GM12801 (cell line): ENCODE data around the gene EHMT1.

Source experiments
- TF ChIP-seq, protein P1 (sequence below): IDR thresholded peaks from one replicate; pipeline ENCODE4 v1.5.1; 2011; ENCODE audit warnings: control low read depth; ENCODE audit not compliant: insufficient read length; ENCODE audit errors: extremely low read depth

EHMT1 gene

GRCh38 chr9:137827908-137828526 lies 209.2 kb downstream of the EHMT1 start:
- TF ChIP-seq, protein P1, sequence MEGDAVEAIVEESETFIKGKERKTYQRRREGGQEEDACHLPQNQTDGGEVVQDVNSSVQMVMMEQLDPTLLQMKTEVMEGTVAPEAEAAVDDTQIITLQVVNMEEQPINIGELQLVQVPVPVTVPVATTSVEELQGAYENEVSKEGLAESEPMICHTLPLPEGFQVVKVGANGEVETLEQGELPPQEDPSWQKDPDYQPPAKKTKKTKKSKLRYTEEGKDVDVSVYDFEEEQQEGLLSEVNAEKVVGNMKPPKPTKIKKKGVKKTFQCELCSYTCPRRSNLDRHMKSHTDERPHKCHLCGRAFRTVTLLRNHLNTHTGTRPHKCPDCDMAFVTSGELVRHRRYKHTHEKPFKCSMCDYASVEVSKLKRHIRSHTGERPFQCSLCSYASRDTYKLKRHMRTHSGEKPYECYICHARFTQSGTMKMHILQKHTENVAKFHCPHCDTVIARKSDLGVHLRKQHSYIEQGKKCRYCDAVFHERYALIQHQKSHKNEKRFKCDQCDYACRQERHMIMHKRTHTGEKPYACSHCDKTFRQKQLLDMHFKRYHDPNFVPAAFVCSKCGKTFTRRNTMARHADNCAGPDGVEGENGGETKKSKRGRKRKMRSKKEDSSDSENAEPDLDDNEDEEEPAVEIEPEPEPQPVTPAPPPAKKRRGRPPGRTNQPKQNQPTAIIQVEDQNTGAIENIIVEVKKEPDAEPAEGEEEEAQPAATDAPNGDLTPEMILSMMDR, result no peak

DNA sequence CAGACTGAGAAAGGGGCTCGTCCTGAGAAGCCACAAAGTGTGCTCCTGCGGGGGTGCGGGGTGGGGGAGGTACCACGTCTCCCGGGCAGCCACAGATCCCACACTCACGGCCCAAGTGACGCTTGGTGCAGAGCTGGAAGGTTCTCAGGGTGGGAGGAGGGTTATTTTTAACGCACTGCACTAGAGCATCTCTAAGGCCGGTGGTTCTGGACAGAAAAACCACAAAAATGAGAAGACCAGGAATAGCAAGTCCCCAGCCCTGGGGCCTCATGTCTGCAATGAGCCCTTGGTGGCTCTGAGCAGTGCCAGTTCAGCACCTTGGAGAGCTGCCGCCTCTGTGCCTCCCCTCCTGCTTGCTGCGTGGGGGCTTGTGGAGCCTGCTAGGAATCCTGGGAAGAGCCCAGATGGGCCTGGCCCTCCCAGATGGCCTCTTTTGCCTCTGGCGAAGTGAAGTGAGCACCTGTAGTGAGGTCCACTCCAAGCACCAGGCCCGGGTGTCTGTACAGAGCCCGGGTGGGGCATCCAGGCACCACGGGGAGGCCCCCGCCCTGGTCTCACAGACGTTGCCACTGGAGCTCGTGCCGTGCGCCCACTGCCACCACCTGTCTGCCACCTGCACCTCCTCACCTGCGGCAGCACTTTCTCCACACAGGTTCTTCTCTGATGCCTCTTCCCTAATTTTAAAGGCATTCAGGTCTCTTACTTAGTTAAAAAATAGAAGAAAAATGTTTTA lies 209.9 kb downstream of the EHMT1 start:
- TF ChIP-seq, protein P1, result no peak

- TF ChIP-seq, protein P1, result no peak
Measured at GRCh38 chr9:137829260-137829996, 210.6 kb downstream of the EHMT1 start.

GRCh38 chr9:137832191-137832700 lies 213.4 kb downstream of the EHMT1 start:
- TF ChIP-seq, protein P1, result no peak

DNA sequence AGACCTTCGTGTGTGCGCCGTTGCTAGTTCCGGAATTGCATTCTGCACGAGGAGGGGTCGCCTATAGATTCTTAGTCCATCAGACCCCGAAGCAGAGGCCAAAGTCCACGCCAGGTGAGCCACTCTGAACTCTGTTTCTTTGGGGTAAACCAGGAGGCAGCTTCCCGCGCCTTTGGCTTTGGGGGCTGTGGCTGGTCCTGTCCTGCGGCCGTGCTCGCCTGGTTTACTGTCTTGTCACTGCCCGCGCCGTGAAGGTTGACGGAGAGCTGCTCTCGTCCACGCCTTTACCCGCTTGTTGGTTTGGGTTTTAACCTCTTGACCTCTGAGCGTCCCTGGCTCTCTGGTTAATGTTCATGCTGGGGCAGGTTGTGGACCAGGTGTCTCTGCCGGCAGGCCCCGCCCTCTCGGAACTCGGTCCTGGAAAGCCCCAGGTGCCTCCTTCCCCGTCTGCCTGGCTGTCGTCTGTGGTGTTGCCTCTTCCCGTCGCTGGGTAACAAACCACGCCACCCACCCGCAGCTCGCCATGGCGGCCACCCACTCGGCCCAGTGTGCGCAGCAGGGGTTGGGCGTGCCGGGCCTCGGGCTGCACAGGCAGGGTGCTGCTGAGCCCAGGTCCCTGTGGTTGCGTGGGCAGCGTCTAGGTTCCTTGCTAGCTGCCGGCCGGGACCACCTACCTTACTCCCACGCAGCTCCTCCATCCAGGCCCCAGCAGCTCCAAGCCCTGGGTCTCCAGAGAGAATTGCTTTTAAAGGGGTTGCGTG lies 214.2 kb downstream of the EHMT1 start:
- TF ChIP-seq, protein P1, result no peak

DNA sequence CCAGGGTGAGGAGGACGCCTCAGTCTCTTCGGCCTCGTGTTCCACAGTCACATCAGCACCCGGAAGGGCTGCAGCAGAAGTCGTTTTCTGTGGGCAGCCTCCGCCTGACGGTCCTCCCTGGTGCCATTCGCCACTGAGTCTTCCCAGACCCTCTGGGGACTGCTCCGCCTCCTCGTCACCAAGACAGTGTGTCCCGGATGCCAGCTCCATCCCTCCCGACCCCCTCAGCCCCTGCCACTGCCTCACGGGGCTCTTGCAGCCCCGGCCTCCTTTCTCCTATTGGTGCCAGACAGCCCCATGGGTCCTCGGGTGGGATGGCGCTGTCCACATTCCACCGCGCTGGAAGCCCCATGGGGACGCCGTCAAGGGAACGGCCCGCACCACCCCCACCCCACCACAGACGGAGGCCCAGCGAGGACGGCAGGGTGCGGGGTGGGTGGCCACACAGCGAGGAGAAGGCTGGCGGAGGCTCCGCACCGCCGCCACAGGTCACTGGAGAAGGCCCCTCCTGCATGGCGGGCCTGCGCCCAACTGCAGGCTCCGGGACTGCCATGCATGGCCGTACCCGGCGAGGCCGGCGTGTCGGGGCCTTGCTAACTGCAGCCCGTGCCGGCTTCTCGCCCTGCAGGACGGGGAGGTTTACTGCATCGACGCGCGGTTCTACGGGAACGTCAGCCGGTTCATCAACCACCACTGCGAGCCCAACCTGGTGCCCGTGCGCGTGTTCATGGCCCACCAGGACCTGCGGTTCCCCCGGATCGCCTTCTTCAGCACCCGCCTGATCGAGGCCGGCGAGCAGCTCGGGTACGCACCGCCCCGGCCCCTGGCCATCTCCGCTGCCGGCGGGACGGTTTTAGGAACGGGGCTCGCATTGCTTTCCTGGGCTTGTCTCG lies 215.2 kb downstream of the EHMT1 start:
- TF ChIP-seq, protein P1, result no peak
